Rectal smooth muscle tissue (tissue), 1 donor: Measurements from ENCODE around the gene CENPS.
"Not testable (repeated sequence)": the region's sequence is repeated elsewhere in the genome, so short reads cannot be mapped to it uniquely, and the experiment has no call there.

Experiments used
- H3K27ac ChIP-seq: one replicate; pipeline ENCODE4 v1.7.0; 2013; ENCODE audit warnings: low read depth, low read length, inconsistent platforms
- H3K27me3 ChIP-seq: one replicate; pipeline ENCODE4 v1.7.0; 2013; ENCODE audit warnings: low read length; ENCODE audit not compliant: control insufficient read depth, insufficient read depth
- H3K36me3 ChIP-seq: one replicate; pipeline ENCODE4 v1.7.0; 2013; ENCODE audit warnings: low read length; ENCODE audit not compliant: control insufficient read depth, insufficient read depth
- H3K4me1 ChIP-seq: one replicate; pipeline ENCODE4 v1.7.0; 2013; ENCODE audit warnings: low read length; ENCODE audit not compliant: control insufficient read depth, insufficient read depth
- H3K4me3 ChIP-seq: one replicate; pipeline ENCODE4 v1.7.0; 2013; ENCODE audit warnings: low read length
- H3K9ac ChIP-seq: one replicate; pipeline ENCODE4 v1.7.0; 2013; ENCODE audit warnings: low read length

Gene CENPS

GRCh38 chr1:10425826-10426534 is 4.3 kb upstream of the CENPS start:
- H3K27me3 ChIP-seq, H3K4me3 ChIP-seq, H3K9ac ChIP-seq, H3K36me3 ChIP-seq, H3K4me1 ChIP-seq, H3K27ac ChIP-seq: not testable (repeated sequence)

GRCh38 chr1:10426535-10426848 is 3.7 kb upstream of the CENPS start:
- not testable (repeated sequence) for H3K4me1 ChIP-seq, H3K27me3 ChIP-seq, H3K27ac ChIP-seq, H3K4me3 ChIP-seq, H3K9ac ChIP-seq, H3K36me3 ChIP-seq

- Histone ChIP-seq H3K4me3 (no peak overlapping the region), H3K27ac (no peak overlapping the region), H3K36me3 (no peaks in the 10 kb centered on the region), H3K27me3 (no peaks in the 10 kb centered on the region), H3K4me1 (peaks cover 4% of the 10 kb centered on the region), H3K9ac (no peak overlapping the region)
Observed at GRCh38 chr1:10428984-10429383, 1.2 kb upstream of the CENPS start.

- Histone ChIP-seq H3K36me3 (no peaks in the 10 kb centered on the region), H3K27ac (no peak overlapping the region), H3K4me3 (peak overlapping the region; percentile 94), H3K9ac (peak overlapping the region; percentile 50), H3K4me1 (peaks cover 4% of the 10 kb centered on the region), H3K27me3 (no peaks in the 10 kb centered on the region)
Observed at GRCh38 chr1:10429868-10430215, 391 bp upstream of the CENPS start.

GRCh38 chr1:10431070-10431730 is 967 bp downstream of the CENPS start:
- Histone ChIP-seq H3K27ac (peak overlapping the region; percentile 75), H3K4me3 (peak overlapping the region; percentile 94), H3K9ac (peak overlapping the region; percentile 54), H3K36me3 (no peaks in the 10 kb centered on the region), H3K4me1 (peaks cover 4% of the 10 kb centered on the region), H3K27me3 (no peaks in the 10 kb centered on the region)

- H3K9ac ChIP-seq: no peak overlapping the region
- H3K4me3 ChIP-seq: no peak overlapping the region
- H3K27me3 ChIP-seq: no peaks in the 10 kb centered on the region
- no peaks in the 10 kb centered on the region for H3K36me3 ChIP-seq
- H3K4me1 ChIP-seq: peaks cover 4% of the 10 kb centered on the region
- H3K27ac ChIP-seq: no peak overlapping the region
Observed at GRCh38 chr1:10432910-10433700, 2.9 kb downstream of the CENPS start.

- no peaks in the 10 kb centered on the region for H3K36me3 ChIP-seq
- H3K9ac ChIP-seq: no peak overlapping the region
- H3K4me1 ChIP-seq: peaks cover 4% of the 10 kb centered on the region
- no peak overlapping the region for H3K4me3 ChIP-seq
- H3K27me3 ChIP-seq: no peaks in the 10 kb centered on the region
- no peak overlapping the region for H3K27ac ChIP-seq
Observed at GRCh38 chr1:10433790-10434189, 3.6 kb downstream of the CENPS start.

- no peaks in the 10 kb centered on the region for H3K27me3 ChIP-seq
Observed at GRCh38 chr1:10434590-10434989, 4.4 kb downstream of the CENPS start.

GRCh38 chr1:10437052-10437451 is 6.8 kb downstream of the CENPS start:
- Histone ChIP-seq H3K9ac (no peak overlapping the region), H3K27ac (no peak overlapping the region), H3K4me3 (no peak overlapping the region), H3K36me3 (no peaks in the 10 kb centered on the region), H3K27me3 (no peaks in the 10 kb centered on the region), H3K4me1 (no peaks in the 10 kb centered on the region)

More at GRCh38 chr1:10434590-10434989, 4.4 kb downstream of the CENPS start:
- Histone ChIP-seq H3K4me3 (no peak overlapping the region), H3K9ac (no peak overlapping the region), H3K36me3 (no peaks in the 10 kb centered on the region), H3K27ac (no peak overlapping the region), H3K4me1 (peaks cover 4% of the 10 kb centered on the region)

GRCh38 chr1:10438677-10439163 is 8.5 kb downstream of the CENPS start:
- H3K4me3 ChIP-seq: no peak overlapping the region
- H3K27me3 ChIP-seq: no peaks in the 10 kb centered on the region
- no peaks in the 10 kb centered on the region for H3K36me3 ChIP-seq
- H3K9ac ChIP-seq: no peak overlapping the region
- no peak overlapping the region for H3K27ac ChIP-seq
- no peaks in the 10 kb centered on the region for H3K4me1 ChIP-seq

GRCh38 chr1:10440305-10440704 is 10.1 kb downstream of the CENPS start:
- H3K9ac ChIP-seq: no peak overlapping the region
- no peaks in the 10 kb centered on the region for H3K4me1 ChIP-seq
- H3K27me3 ChIP-seq: no peaks in the 10 kb centered on the region
- H3K36me3 ChIP-seq: no peaks in the 10 kb centered on the region
- no peak overlapping the region for H3K4me3 ChIP-seq
- no peak overlapping the region for H3K27ac ChIP-seq

- Histone ChIP-seq H3K9ac (no peak overlapping the region), H3K36me3 (no peaks in the 10 kb centered on the region), H3K27ac (no peak overlapping the region), H3K27me3 (no peaks in the 10 kb centered on the region), H3K4me1 (no peaks in the 10 kb centered on the region), H3K4me3 (no peak overlapping the region)
Observed at GRCh38 chr1:10440794-10441193, 10.6 kb downstream of the CENPS start.
